Stimulated activated CD8-positive, alpha-beta memory T cell treated with anti-CD3 and anti-CD28 coated beads, Interleukin-7, amount 100 ng/mL, for 48 hours (primary cell): ENCODE data around the gene MRAS.
"Not testable (repeated sequence)": the region's sequence is repeated elsewhere in the genome, so short reads cannot be mapped to it uniquely, and the experiment has no call there.

Experiments
- DNase-seq, 2 donors: peaks; one replicate each; pipeline ENCODE4 v3.0.0-alpha.2; 2020; ENCODE audit warnings: low read depth in 1 of 2; ENCODE audit errors: extremely low read depth in 1 of 2

MRAS gene

DNA sequence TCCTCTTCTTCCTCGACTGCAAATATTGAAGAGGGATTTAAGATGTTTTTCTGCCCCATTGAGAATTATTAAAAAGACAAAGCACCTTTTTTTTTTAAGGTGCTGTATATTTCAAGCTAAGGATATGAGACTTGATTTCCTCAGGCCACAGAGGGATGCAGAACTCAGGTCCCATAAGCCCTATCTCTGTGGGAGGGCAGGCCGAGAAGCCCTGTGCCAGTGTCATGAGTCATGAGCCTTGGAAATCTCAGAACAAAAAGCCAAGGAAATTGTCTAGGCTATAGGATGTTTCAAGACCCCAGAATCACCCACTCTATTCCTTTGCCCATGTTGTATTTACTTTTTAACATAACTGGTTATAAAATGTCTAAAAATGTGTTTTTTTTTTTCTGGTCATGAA, 93.4 kb downstream of the MRAS start:
- no peak for DNase-seq

DNA sequence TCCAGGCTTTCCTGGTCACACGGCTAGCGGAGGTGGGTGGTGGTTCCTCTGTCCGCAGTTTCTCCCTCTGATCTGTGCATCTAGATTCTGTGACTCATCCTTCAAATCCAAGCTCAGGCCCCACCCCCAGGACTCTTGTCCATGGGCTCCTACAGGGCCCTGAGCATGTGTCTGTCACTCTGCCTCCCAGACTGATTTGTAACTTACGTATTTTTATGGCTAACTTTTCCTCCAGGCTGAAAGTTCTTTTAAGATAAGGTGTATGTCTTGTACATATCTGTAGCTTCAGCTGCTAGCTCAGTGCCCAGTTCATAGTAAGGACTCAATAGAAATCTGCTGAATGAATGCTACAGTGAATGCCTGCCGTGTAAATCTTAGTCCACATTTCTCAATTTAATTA, 94.1 kb downstream of the MRAS start:
- DNase-seq: no peak

DNA sequence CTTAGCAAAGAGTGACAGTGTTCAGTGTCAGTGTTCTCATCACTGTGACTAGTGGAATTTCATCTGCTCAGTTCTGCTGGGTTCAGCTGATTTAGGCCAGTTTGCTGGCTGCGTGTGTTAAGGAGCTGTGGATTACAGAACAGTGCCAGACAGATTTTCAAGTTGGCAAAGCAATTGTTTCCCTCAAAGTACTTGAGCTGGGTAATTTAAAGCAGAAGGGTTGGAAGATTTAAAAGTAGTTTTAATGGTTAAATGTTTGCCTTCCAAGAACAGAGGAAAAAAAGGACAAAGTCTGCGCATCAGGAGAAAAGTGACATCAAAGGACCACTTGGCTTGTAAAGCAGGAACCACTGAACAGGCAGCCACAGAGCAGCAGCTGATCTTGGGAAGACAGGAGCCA, 94.7 kb downstream of the MRAS start:
- no peak for DNase-seq

DNA sequence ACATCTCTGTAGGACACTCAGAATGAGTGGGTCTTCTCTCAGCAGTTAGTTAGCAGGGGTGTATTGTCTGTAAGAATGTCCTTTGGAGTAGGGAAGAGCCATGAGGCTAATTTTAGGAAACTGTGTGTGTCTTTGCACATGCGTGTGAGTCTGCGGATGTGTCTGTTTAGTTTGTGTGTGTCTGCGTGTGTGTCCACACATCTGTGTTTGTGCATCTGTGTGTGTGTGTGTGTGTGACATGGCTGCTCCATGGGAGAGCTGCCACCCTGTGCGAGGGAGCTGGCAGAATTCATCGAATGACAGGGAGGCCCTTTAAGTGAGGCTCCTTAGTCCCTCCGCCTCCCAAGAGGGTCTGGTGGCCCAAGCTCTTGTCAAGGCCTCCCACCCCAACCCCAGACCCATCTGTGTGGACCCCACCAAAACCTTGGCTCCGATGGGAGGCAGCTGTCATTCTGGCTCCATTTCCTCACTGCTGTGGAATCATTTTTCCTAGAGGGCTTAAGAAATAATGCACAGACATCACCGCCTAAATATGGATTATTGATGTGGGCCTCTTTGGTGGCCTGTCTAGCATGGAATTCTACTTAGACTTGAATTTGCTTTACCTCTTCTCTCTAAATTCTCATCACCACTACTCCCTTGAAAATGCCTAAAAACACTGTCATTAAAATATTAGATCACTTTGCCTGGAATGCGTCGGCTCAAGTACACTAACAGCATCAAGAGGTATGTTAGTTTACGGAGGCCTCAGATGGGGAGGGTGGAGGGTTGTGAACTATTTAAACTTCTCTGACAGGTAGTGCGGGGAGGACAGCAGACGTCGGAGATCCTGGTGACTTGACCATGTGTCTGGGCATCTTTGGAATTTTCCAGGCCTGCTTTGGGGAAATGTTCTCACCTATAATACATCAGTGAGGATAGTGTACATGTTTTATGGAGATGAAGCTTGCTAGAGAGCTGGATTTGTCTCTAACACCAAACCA, 95.4 kb downstream of the MRAS start:
- no peak for DNase-seq

DNA sequence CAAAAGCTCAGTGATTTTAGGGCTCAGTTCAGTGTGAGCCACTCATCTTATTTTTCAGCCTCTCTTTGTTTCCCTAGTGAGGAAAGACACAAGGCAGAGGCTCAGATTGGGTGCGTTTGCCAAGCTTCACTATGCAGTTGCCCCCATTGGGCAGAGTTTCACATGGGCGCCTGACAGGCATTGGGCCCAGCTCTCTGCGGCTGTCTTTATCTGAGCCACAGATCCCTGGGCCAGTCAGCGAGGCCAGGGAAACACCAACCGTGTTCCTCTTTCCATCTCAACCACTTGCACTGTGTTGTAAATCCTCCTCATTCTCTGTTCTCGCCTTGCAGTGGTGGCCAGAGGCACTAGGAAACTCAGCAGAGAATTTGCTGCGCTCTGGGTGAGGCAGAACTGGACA, 96.9 kb downstream of the MRAS start:
- no peak for DNase-seq

DNA sequence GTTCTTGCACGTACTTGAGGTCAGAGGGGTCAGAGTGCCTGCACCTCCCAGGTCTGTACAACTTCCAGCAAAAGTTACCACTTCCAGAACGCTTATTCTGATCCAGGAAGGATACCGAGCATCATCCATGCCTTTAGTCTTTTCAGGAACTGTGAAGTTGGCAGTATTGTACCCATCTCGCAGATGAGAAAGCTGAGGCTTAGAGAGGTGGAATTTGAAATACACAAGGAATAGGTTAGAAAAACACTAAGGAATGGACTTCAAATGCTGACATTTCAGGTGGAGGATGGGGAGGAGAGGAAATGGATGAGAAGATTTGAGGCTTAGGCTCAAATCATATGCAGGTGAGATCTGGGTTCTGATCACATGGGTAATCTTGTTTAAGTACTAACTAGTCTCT, 97.3 kb downstream of the MRAS start:
- no peak for DNase-seq

DNA sequence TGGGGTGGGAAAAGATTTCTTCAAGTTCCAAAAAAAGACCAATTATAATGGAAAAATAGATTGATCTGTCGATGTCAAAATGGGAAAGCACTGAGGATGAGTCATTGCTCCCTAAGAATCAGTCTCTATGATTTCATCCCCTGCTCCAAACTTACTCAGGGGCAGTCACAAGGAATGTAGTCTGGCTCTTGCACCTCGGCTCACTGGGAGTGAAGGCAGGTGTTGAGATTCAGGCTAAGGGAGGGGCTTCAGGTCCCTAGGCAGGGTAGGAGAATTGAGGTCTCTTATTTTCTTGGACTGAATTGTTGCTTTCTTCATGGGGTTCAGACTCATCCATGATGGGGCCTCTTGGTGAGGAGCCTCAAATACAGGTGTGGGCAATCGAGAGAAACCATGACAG, 100.3 kb downstream of the MRAS start:
- DNase-seq: no peak

DNA sequence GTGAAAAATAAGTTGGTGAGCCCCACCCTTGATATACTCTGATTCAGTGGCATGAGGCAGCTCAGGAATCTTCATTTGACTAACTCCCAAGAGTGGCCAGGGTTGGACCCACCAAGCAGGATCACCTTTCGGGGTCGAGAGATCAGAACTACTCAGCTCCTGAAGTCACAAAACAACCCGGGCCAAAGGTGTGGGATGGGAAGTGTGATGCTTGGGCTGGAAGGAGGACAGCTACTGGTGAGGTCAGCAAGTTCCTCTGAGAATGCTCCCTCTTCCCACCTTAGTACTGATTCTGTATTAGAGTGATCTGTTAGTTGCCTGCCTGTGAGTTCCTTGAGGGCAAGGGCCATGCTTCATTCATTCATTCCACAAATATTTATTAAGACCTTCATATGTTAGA, 101.1 kb downstream of the MRAS start:
- no peak for DNase-seq

DNA sequence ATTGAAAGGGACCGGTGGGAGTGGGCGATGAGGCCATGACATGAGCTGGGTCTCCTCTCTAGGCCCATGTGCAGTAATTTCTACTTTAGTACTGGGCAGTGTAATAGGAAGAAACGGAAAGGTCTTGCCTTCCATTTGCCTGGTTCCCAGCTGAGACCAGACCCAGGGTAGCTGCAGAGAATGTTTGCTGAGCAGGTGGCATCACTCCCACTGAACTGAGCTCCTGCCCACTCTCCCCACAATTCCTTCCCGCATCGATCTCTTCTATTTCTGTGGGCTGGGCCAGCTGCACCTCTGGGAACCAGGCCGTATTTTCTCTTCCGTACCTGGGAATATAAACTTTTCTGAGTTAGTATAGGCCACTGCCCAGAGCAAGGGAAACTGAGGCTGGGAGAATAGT, 101.8 kb downstream of the MRAS start:
- DNase-seq: no peak

DNA sequence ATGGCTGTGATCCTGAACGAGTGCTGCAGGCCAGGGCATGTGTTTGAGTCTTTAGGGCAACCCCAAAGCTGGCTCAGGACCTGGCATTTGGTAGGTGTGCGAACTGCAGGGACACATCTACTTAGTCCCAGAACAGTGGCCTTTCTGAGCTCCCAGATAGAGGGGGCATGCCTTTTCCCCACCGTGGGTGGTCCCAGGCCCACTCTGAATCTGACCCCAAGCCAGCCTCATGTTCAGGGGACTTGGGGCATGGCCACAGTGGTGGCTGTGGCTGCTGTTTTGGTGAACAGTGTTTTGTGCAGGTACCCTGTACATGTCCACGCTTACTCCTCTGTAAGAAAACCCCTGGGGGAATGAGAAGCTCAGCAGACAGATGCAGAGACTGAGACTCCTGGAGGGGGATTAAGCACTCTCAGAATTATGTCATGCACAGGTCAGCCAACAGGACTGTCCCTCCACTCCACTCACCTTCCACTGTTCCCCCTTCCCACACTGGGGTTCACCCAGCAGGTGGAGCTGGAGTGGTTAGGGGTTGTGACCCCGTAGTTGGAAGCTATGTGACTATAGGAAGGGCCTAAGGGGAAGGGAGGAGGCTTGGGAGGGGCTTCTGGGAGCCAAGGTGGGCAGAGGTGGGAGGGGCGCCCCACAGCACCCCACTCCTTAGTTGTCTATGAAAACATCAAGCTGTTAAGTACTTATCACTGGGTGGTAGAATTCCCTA, 102.5 kb downstream of the MRAS start:
- DNase-seq: no peak

DNA sequence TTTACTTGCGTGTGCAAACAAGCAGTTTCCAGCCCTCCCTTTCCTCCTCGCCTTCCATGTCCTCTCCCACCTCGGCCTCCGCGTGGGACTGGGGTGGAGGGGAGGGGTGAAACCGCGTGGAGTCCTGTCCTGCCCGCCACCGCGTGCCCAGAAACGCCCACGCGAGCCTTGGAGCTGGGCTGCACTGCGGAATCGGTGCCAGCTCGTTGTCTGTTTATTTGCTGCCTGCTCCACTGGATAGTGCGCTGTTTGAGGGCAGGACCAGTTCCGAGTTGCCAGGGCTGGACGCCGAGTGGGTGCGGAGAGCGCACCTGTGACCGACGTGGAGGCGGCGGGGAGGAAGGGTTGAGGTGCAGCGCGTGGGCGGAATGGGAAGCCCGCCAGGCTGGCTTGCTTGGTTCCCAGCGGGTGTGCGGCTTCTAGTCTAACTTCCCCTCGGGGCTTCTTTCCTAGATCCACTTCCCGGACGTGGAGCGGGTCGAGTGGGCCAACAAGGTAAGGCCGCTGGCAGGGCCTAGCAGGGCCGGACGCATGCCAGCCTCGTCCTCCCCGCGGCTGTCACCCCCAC, 103.3 kb downstream of the MRAS start:
- DNase-seq: no peak

DNA sequence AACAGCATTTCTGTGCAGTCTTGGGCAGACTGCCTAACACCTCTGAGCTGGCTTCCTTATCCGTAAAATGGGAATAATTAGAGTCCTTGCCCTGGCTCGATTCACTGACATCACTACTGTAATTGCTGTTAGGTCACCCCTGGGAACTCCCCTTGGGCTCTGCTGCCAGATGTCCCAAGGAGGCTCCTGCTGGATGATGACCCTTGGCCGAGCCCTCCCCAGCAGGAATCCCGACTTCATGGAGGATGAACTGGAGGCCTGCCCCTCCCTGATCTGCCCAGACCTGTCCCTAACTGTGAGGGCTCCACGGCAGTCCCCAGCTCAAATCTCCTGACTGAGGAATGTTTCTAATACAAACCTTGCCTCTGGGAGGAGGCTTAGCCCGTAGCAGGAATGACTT, 104.1 kb downstream of the MRAS start:
- no peak for DNase-seq

DNA sequence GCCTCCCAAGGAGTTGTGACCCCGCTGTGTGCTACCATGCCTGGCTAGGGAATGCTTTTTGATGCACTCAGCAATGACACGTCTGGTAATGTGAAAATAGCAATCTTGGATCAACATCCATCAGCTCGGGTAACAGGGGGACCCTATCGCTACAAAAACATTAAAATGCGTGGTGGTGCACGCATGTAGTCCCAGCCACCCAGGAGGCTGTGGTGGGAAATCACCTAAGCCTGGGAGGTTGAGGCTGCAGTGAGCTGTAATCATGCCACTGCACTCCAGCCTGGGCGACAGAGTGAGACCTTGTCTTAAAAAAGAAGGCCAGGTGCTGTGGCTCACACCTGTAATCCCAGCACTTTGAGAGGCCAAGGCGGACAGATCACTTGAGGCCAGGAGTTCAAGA, 105.6 kb downstream of the MRAS start:
- DNase-seq: not testable (repeated sequence)
